ENCODE results near the gene KLHL6. TPM values are rescaled to one million over a fixed set of nuclear protein-coding genes. Genes with fewer than 3 reads are reported as not detected.
"Not testable (repeated sequence)": the region's sequence is repeated elsewhere in the genome, so short reads cannot be mapped to it uniquely, and the experiment has no call there.

The KLHL6 gene
- polyA plus RNA-seq, 4 donors: 1.0 to 1.6 (median 1.1) TPM

DNA sequence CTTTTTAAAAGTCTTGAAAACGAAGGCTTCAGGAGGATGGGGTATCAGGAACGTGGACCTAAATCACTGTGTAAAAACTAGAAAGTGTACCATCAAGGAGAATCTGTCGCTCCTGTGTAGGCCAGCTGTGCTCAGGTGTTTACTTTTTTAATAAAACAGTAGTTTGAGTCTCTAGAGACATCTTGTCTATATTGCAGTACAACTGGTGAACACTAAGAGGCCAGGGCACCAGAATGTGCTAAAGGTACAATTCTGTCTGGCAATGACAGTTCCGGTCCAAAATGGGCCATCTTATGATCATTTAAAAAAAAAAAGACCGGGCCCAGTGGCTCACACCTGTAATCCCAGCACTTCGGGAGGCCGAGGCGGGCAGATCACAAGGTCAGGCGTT lies 65.3 kb downstream of the KLHL6 start:
- DNase-seq (ENCODE audit: low read depth in 4 of 4, low spot score in 3 of 4): no peak

DNA sequence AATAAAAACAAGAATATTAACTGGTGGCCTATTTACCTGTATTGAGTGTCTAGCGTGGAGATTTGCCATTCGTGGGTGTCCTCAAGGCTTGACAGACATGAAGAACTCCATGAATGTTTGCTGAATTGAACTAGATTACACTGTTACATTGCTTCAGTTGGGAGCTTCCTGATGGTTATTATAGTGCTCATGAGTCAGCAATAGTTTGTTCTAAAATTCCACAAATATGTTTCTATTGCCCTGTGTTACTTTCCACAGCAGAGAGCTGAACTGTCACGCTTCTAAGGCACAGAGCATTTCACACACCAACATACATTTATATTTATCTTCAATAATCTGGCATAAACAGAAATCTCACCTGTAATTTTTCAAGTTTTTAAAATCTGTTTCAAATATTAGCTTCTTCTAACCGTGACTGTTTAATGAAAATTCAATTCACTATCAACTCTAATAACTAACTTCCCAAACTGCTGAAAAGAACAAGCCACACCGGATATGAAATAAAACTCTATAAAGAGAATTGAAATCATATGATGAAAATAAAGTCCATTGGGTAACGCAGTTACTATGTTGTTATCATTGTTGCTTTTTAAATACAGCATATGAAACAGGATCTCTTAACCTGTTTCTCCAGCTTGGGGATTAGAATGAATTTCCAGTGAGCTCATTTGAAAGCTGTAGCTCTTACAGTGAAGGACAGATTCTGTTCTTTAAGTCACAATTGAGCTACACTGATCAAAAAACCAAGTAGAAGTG lies 65.9 kb downstream of the KLHL6 start:
- no peak for DNase-seq (ENCODE audit: low read depth in 4 of 4, low spot score in 3 of 4)

GRCh38 chr3:183488343-183488742 lies 67.2 kb downstream of the KLHL6 start:
- DNase-seq (ENCODE audit: low read depth in 4 of 4, low spot score in 3 of 4): no peak

DNA sequence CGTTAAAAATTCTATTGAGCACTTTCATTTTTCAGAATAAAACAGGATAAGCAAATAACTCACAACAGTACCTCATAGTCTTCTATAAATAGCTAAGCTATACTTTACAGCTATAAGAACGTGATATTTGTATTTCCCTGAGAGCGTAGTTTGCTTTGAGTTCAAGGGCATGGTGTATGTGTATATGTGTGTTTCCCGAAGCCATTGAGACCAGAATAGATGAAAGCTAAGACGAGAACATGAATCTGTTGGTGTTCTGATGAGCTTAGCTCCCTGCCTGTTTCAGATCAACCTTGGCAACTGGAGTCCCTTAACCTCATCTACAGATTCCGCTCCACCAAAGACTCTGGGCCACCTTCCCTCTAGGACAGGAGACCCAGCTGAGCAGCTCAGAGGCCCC lies 67.6 kb downstream of the KLHL6 start:
- DNase-seq (ENCODE audit: low read depth in 4 of 4, low spot score in 3 of 4): no peak

DNA sequence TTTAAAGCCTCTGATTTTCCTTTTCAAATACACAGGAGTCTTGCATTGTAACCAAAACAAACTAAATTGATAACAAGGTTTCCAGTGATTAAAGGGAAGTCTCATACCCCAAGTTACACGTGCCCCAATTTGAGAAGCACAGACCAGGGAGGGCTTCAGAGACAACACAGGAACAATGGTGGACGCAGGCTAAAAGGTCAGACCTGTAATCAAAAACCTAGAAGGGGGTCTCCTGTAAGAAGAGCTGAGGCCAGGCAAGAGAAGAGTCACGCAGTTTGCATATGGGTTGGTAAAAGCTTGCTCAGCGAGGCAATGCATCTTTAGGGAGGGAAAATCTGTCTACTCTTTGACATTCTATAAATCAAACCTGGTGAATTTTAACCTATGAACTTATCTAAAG lies 68.5 kb downstream of the KLHL6 start:
- no peak for DNase-seq (ENCODE audit: low read depth in 4 of 4, low spot score in 3 of 4)

- DNase-seq (ENCODE audit: low read depth in 4 of 4, low spot score in 3 of 4): no peak
Observed at GRCh38 chr3:183486472-183486871, 69.0 kb downstream of the KLHL6 start.

DNA sequence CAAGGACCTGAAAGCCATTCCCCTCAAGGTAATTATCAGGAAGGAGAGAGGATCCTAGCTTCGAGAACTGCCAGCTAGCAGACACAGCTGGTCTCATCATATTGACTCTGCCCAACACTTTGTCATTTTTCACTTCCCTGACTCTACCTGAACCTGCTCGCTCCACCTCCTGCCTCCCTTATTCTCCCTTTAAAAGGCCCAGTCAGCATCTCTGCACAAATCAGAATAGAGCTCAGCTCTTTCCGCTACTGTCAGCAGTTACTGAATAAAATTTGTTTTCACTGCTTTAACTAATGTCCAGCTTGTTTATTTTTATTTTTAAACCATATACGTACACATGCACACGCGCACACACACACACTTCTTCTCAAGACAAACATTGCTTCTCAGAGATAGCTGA lies 69.9 kb downstream of the KLHL6 start:
- no peak for DNase-seq (ENCODE audit: low read depth in 4 of 4, low spot score in 3 of 4)

DNA sequence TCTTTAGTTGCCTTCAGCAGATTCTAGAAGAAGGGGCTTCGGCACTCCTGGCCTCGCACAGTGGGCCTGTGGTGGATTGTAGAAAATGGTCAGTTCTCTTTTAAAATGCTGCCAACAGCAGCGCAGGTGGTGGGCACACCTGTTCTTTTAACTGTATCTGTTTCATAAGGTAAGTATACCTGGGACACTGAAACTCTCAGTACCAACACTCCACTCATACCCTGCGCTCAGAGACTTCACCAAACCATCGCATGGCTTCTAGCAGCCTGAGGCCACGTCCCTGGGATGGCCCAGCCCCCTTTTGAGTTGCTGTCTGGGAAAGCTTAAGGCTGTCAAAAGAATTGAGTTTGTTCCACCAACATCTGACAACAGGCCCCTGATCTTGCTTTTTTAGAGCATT lies 70.4 kb downstream of the KLHL6 start:
- no peak for DNase-seq (ENCODE audit: low read depth in 4 of 4, low spot score in 3 of 4)

- DNase-seq (ENCODE audit: low read depth in 4 of 4, low spot score in 3 of 4): no peak
Observed at GRCh38 chr3:183484431-183485075, 71.0 kb downstream of the KLHL6 start.

DNA sequence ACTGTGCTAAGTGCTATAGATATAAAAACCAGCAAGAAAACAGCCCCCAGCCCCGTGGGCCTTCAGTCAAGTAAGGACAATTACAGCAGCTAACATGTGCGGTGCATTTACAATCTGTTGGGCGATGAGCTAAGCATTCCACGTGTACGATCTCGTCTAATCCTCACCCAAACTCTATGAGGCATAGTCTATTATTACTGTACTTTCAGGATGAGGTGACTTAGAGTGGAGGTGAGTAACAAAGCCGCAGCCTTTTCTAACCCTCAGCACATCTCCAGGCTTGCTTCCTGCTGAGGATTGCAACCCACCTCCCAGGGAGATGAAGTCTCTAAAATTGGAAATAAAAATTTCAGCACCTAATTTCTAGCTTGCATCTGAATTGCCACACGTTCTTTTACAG lies 73.9 kb downstream of the KLHL6 start:
- DNase-seq (ENCODE audit: low read depth in 4 of 4, low spot score in 3 of 4): no peak

DNA sequence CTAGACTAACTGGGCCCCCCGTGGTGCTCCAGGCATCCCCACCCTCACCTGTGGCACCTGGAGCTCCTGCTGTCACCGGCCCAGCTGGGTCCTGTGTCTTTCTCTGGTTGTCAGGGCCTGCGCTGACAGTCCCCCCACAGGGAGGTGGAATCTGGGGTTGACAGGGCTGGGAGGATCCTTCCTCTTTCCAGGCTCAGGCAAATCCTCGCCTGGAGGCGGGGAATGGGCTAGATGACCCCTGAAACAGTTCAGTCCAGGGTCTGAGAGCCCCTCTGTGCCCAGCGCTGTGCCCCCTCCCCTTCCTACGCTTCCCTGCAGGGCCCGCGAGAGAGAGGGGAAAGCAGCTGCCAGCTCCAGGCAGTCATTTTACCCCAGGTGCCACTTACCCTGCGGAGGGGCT lies 77.0 kb downstream of the KLHL6 start:
- DNase-seq (ENCODE audit: low read depth in 4 of 4, low spot score in 3 of 4): no peak

DNA sequence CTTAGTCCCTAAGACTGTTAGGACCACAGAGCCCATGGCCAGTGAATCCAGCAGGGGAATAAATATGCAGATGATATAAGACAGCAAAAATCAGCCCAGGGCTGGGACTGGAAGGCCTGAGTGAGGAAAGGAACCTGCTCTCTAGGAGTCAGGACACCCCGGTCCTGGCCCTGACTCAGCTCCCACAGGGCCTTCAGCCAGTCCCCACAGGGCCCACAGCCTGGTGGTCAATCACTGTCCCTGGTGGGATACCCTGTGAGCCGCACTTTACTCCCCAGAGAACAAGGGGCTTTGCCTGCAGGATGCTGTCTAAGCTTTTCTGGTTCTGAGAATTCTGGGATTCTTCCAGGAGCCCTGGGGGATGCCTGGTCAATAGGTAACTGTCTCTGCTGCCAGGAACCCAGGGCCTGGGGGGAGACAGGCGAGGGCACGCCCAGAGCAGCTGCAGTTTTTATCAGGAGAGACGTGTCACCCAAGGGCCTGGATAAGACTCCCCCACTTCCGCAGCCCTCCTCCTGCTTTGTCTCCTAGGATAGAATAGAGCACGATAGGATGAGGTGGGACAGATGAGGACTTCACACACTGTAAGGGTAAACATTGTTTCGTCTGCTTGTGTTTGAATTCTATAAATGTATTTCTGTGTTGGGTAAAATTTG lies 77.6 kb downstream of the KLHL6 start:
- no peak for DNase-seq (ENCODE audit: low read depth in 4 of 4, low spot score in 3 of 4)

DNA sequence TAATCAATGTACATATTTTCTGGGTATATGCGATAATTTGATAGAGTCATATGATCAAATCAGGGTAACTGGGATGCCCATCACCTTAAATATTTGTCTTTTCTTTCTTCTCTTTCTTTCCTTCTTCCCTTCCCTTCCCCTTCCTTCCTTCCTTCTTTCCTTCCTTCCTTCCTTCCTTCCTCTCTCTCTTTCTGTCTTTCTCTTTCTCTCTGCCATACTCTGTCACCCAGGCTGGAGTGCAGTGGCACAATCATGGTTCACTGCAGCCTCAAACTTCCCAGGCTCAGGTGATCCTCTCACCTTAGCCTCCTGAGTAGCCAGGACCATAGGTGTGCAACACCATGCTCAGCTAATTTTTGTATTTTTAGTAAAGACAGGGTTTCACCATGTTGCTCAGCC lies 79.7 kb downstream of the KLHL6 start:
- DNase-seq (ENCODE audit: low read depth in 4 of 4, low spot score in 3 of 4): not testable (repeated sequence)

- DNase-seq (ENCODE audit: low read depth in 4 of 4, low spot score in 3 of 4): no peak
Observed at GRCh38 chr3:183475016-183475763, 80.3 kb downstream of the KLHL6 start.

DNA sequence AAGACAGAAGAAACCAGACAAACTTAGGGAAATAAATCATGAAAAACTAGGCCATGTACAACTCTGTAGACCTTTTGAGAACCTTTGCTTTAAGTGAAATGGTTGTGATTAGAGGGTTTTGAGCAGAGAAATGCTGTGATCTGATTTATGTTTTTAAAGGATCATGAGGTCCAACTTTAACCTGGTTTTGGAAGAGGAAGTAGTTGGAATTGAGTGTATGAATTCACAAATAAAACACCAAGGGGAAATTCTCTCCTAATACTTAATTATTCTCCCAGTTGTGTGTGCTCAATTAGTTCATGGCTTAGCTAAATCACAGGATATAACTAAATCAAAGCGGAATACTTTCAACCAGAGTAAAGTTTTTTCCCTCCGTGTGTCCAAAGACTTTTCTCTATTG lies 81.5 kb downstream of the KLHL6 start:
- DNase-seq (ENCODE audit: low read depth in 4 of 4, low spot score in 3 of 4): no peak

- DNase-seq (ENCODE audit: low read depth in 4 of 4, low spot score in 3 of 4): no peak
Observed at GRCh38 chr3:183472155-183472554, 83.4 kb downstream of the KLHL6 start.

GRCh38 chr3:183468424-183468823 lies 87.1 kb downstream of the KLHL6 start:
- DNase-seq (ENCODE audit: low read depth in 4 of 4, low spot score in 3 of 4): no peak

- no peak for DNase-seq (ENCODE audit: low read depth in 4 of 4, low spot score in 3 of 4)
Observed at GRCh38 chr3:183466575-183466974, 88.9 kb downstream of the KLHL6 start.

GRCh38 chr3:183465710-183466109 lies 89.8 kb downstream of the KLHL6 start:
- not testable (repeated sequence) for DNase-seq (ENCODE audit: low read depth in 4 of 4, low spot score in 3 of 4)

DNA sequence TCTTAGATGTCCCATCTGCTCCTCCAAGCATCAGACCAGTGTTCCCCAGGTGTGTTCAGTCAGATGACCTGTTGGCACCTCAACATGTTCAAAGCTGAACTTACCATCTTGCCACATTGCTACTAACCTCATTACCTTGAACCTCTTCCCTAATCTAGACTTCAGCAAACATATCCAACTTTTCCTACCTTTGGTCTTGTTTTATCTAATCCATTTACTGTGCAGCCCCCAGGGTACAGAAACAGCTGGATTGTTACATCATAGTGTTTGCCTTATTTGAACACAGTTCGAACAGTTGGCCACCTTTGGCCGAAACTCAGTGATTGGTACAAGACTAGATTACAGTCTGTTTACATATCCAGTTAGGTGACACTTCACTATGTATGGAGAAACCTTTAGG lies 91.0 kb downstream of the KLHL6 start:
- DNase-seq (ENCODE audit: low read depth in 4 of 4, low spot score in 3 of 4): no peak
